PC-3 (cell line): ENCODE measurements around the gene MSGN1.

Experiments
- CTCF ChIP-seq: fragments of 300-600 bp; sonication (generic); conservative IDR thresholded peaks from 2 replicates; pipeline ENCODE4 v1.5.1; 2017; ENCODE audit warnings: antibody characterized with exemption, low read depth, mild to moderate bottlenecking, low read length
- EZH2phosphoT487 ChIP-seq: fragments of 300-600 bp; sonication (generic); IDR thresholded peaks from 2 replicates; pipeline ENCODE4 v1.6.1; 2018; ENCODE audit warnings: mild to moderate bottlenecking, antibody characterized with exemption, low read length, borderline replicate concordance

GRCh38 chr2:17771956-17772355 lies 44.3 kb upstream of the MSGN1 start:
- no peak for TF ChIP-seq CTCF
- no peak for TF ChIP-seq EZH2phosphoT487
